Measurements from ENCODE around the gene WWC1.

WWC1 gene

DNA sequence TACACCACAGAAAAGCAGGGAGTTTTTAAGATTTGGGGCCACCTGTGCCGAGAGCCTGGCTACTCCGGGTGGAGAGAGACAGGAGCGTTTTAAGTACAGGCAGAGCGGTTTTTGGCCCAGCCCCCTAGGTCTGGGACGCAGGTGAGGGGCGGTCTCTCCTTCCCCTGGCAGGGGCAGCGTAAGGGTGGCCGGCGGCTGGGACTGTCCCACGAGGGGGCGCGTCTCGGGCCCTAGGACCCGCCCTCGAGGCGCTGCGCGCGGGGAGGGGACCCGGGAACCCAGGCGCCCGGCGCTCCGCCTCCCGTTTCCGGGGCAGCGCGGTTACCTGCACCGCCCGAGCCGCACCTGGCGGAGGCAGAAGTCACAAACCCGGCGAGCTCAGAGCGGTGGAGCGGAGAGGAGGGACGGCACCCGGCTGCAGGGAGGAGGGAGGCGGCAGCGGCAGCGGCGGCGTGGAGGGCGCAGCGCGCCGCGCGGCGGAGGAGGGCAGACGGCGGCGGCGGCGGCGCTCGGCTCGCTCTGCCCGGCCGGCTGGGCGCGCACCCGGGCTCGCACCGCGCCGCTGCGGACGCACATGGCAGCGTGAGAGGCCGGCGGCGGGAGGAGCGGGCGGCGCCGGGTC, at the start of gene WWC1:
WWC1 (plus strand) TSS at position 304 of the 622 bp plus-strand sequence. CDS start 508 bp downstream, outside the sequence.
- DNase-seq (ENCODE audit: low spot score) = peak; percentile 47

DNA sequence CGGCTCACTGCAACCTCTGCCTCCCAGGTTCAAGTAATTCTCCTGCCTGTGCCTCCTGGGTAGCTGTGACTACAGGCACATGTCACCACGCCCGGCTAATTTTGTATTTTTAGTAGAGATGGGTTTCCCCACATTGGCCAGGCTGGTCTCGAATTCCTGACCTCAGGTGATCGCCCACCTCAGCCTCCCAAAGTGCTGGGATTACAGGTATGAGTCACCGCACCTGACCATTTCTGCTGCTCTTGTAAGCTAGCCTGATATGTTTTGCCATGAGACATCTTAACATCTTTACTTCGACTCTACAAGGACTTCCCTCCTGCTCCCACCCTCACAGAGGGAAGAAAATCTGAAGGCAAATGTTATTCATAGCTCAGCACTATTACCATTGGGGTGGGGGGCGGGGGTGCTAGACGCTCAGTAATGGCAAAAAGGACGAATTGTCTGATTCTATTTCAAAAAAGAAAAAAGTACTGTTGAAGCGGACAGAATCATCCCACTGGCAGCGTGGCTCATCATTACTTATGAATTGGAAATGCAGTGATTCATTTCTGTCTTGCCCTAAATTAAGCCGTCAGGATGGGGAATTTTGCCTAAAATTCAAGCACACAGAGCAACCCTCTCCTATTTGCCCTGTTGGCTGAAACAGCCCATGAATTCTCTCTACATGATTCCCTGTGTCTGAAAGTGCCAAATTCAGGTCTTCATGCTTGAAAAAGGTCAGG, 46.4 kb upstream of the WWC1 start:
- peak; percentile 20 for DNase-seq (ENCODE audit: low spot score)

DNA sequence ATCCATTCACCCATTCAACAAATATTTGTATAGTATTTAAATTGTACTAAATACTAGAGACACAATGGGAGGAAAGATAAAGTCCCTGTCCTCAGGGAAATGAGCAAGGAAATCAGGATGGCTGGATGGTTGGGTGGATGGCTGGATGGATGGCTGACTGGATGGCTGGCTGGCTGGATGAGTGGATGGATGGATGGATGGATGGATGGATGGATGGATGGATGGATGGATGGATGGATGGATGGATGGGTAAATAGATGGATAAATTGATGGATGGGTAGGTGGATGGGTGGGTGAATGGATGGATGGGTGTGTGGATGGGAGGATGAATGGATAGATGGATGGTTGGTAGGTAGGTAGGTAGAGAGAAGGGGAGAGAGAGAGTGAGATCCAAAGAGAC, 41.5 kb upstream of the WWC1 start:
- no peak for DNase-seq (ENCODE audit: low spot score)

DNA sequence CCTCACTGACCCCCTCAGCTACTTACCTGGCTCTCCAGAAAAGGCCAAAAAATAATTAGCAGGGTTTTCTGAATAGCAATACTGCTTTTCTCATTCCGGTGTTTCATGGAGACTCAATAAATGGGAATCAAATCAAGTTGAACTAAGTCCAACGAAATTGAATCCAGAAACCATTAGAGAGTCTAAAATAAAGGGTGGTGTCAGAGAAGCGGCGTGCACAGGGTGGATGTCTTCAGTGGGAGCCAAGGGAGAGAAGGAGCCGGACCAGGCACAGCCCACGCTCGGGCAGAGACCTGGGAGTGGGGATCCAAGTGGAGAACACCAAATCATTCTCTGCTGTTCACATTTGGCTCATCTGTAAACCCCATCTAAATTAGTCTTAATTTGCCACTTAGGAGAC, 40.2 kb upstream of the WWC1 start:
- no peak for DNase-seq (ENCODE audit: low spot score)

DNA sequence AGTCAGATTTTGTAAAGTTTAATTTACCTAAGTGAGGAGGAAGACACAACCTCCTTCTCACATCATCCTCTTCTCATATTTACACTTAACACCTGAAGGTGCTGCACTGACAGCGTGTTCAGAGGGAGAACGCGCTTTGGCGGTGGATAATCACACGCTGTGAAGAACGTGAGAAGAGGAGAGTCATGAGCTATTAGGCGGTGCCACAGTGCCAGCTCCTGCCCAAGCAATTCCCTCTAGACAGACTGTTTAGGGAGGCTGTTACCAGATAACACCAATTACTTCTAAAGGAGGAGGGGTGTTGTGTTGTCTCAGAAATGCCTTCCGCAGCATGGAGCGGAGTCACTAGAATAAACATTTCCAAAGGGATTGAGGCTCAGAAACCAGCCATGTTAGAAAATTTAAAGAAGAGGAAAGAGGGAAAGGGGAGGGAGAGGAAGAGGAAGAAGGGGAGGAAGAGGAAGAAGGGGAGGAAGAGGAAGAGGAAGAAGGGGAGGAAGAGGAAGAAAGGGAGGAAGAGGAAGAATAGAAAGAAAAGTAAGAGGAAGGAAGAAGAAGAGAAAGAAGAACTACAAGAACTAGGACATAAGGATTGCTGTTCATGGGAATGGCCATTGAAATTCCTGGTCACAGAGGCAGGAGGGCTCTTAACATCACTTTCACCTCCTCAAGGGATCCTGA, 37.3 kb upstream of the WWC1 start:
- no peak for DNase-seq (ENCODE audit: low spot score)

DNA sequence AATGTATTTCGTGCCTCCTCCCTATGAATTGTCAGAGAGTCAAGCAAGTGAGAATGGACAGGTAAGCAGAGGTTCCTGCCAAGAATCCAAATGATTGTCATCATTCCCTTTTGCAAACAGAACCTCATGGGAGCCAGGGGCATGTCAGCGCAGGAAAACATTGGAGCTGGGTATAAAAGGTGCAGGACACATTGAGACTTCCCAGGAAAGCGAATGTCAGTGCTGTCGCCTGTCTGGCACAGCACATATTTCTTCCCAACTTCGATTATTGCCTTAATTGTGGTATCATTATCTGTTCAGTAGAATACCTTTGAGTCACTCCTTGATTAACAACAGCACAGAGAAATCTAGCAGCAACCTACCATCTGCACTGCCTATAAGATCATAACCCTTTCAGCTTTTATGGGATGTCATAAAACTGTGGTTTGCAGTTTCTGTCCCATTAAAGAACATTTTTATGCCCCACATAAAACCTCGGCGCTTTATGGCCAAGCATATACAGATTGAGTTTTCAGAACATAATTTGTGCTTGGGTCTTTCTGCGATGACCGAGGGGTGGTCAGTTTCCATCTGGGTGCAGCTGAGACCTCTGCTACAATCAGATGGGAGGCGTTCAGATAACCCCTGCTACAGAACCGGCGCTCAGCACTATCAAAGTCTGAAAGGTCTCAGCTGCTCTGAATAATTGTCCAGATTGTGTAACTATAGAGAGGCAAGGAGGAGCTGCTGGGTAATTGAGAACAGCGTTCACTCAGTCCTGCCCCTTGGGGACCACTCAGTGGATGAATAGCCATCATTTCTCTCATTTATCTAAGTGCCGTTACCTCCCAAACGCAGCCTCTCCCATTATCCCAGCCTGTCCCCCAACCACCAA, 30.9 kb upstream of the WWC1 start:
- DNase-seq (ENCODE audit: low spot score) = no peak

DNA sequence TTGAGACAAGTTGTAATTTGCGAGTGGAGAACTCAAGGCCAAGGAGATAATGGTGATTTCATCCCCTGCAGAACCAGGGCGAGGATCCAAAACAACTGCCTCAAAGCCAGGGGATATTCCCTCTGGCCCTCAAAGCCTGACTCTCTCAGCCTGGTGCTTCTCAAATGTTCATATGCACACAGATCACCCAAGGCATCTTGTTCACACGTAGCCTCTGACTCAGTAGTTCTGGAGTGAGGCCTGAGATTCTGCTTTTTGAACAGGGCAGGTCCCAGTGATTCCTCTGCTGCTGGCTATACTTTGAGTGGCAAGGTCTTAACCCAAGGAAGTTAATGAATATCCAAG, 30.2 kb upstream of the WWC1 start:
- DNase-seq (ENCODE audit: low spot score) = no peak

DNA sequence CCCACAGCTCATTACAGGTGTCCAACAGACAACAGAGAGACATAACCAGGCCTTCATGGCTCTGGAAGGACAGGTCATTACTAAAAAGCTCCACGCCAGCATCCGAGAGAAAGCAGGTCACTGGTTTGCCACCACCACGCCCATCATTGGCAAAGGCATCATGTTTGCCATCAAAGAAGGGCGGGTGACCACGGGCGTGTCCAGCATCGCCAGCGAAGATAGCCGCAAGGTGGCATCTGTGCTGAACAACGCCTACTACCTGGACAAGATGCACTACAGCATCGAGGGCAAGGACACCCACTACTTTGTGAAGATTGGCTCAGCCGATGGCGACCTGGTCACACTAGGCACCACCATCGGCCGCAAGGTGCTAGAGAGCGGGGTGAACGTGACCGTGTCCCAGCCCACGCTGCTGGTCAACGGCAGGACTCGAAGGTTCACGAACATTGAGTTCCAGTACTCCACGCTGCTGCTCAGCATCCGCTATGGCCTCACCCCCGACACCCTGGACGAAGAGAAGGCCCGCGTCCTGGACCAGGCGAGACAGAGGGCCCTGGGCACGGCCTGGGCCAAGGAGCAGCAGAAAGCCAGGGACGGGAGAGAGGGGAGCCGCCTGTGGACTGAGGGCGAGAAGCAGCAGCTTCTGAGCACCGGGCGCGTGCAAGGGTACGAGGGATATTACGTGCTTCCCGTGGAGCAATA, 29.3 kb upstream of the WWC1 start:
- no peak for DNase-seq (ENCODE audit: low spot score)

DNA sequence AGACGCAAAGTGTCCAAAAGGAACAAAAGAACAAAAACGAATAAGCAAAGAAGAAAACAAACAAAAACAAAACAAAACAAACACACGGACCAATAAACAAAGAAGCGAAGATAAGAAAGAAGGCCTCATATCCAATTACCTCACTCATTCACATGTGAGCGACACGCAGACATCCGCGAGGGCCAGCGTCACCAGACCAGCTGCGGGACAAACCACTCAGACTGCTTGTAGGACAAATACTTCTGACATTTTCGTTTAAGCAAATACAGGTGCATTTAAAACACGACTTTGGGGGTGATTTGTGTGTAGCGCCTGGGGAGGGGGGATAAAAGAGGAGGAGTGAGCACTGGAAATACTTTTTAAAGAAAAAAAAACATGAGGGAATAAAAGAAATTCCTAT, 28.3 kb upstream of the WWC1 start:
- DNase-seq (ENCODE audit: low spot score) = no peak

DNA sequence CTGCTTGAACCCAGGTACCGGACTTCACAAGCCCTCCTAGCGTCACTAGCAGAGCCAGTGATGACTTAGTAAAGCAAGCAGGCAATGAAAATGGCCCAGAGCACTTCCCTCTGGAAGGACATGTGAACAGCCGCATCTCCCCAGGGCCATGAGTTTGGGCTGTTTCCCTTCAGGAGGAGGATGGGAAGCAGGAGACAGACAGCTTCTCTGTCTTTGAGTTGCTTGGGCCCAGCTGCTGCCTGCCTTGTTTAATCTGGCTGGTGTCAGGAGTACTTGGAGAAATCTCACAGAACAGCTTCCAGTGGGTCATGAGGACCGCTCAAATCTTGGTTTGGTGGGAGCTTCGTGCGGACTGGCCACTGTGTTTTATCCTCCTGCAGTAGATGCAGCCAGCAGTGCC, 25.4 kb upstream of the WWC1 start:
- no peak for DNase-seq (ENCODE audit: low spot score)

DNA sequence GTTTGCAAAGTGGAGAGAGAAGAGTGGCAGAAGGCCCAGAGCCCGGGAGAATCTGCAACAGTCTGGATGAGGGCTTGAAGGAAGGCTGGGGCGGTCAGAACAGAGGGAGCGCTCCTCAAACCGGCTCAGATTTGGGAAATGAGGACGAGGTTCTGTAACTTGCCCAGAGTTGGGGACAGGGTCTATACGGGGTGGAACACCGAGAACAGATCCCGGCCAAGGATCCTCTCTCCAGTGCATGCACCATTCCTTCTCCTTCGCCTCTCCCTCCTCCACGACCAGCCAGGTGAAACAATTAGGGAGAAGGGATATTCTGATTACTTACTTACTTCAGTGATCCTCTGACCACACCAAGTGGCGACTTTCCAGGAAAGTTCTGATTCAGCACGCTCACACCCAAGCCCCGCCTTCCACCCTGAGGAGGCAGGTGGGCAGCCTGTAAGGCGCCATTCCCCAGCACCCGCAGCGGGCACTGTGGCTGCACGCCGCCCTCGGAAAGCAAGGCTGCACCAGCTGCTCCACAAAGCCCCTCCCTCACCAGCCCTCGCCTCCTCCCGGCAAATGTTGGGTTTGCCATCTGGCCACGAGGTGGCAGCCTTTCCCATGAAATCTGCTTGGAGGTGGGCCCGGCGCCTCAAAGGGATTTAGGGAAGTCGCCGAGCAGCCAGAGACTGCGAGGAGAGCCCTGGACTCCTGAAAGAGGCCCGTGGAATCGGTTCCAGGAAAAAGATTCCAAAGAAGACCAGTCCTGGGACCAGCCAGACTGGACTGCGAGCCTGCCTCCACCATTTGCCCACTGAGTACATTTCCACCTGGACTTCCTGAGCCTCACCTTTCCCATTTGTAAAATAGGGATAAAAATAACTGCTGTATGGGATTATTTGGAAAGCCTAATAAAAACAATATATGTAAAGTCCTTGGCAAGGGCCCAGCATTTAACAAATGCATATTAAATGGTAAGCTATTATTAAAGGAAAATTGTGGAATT, 22.2 kb upstream of the WWC1 start:
- peak; percentile 82 for DNase-seq (ENCODE audit: low spot score)

DNA sequence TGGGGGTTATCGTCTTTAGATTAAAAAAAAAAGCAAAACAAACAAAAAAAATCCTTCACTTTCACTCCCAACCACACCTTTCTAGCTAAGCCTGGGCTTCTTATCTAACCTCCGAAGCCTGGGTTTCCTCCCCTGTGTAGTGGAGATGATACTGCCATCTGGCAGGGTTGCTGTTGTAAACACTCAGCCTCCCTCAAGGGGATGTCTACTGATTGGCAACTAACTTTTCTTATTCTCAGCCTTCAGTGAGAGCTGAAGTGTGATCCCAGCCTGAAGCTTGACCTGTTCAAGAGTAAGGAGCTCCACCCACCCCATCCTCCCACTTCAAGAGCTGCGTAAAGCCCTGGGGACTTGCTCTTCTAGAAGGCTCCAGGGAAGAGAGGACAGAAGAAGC, 21.5 kb upstream of the WWC1 start:
- DNase-seq (ENCODE audit: low spot score) = no peak

DNA sequence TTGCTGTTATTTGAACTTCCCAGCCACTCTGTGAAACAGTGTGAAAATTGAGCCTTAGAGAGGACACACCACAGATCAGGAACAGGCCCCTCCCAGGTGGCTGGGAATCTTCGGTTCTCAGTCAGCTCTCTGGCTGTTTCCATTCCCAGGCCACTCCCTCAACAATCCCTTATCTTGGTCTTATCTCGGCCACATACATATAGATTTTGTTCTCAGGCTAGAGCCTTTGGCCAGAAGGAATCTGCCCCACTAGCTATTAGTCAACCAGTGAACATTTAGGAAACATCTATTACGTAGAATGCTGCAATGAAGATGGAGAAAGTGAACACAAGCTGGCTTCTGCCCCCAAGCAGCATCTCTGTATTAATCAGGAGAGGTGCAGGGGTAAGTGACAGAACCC, 21.0 kb upstream of the WWC1 start:
- DNase-seq (ENCODE audit: low spot score) = no peak

DNA sequence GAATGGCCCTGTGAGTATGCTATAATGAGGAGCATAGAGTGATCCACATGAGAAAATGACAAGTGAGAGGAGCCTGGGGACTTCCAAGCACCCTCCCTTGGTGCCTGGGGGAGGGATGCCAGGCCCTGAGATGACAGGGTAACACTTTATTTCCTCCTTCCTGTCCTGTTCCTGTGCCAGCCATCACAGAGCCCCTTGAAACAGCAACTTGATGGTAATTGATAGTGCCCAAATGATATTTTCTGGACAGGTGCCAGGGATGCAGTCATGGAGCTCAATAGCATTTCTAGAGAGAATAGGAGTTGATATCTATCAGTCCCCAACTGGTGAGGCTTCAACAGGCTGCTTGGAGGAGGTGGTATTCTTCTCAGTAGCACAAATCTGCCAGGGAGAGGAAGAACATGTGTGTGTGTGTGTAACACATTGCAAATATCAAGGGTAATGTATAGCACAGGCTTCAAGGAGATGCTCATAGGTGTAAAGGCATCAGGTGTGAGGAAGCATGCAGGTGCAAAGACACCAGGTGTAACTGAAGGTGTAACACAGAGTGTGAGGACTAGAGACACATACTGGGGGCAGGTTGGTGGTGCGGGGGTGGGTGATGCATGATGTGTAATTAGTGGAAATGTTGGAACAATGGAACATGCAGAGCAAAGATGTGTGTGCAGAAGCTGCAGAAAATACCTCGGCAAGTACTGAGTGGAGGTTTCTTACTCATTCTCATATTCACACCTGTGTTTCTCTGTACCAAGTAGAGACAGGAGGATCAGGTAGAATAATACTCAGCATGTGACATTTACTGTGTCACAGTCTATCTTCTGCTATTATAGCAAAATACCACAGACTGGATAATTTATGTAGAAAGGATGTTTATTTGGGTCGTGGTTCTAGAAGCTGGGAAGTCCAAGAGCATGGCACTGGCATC, 18.1 kb upstream of the WWC1 start:
- no peak for DNase-seq (ENCODE audit: low spot score)

DNA sequence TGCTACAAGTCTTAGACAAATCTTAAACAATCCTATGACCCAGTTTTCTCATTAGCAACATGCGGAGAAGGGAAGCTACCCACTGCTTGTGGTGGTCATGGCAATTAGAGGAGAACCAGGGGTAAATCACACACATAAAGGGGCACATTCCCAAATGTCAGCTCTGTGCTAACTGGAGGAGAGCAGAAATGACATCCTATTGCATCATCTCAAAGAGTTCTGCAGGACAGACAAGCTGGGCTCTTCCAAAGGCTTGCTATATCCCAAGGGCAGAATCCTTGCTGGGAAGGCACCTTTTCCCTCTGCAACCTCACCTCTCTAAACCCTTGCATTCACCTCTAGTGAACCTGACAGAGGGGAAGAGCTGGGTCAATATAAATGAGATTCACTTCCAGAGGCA, 17.0 kb upstream of the WWC1 start:
- DNase-seq (ENCODE audit: low spot score) = no peak

DNA sequence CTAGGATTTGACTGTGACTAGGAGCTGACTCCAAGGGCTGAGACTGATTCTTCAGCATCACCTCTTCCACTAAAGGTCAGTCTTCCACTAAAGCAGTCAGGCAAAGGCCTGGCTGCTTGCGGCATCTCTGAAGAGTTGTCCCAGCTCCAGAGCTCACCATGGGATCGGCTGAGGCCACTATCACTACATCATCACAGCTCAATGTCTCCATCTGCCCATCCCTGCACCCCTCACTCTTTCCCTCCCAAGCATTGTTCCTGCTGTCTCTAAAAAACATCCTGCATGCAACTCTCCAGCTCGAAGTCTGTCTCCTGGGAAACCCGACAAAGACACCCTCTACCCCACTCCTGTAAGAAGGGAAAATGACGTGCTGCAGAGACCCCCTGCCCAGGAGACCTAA, 15.5 kb upstream of the WWC1 start:
- DNase-seq (ENCODE audit: low spot score) = no peak

DNA sequence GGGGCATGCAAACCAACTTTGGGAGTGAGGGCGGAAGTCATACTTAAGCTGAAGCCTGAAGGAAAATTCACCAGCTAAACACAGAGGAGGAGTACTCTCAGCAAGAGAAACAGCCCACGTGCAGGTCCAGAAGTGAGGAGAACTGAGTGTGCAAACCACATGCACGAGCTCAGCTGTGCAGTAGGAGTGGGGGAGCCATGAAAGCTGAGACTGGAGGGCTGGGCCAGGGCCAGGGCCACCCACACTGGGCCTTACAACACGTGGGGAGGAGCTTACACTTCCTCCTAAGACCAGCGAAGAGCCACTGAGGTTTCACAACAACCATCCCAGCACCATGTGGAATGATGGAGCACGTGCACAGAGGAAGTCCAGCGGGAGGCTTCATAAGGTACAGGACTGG, 9.3 kb upstream of the WWC1 start:
- DNase-seq (ENCODE audit: low spot score) = no peak

DNA sequence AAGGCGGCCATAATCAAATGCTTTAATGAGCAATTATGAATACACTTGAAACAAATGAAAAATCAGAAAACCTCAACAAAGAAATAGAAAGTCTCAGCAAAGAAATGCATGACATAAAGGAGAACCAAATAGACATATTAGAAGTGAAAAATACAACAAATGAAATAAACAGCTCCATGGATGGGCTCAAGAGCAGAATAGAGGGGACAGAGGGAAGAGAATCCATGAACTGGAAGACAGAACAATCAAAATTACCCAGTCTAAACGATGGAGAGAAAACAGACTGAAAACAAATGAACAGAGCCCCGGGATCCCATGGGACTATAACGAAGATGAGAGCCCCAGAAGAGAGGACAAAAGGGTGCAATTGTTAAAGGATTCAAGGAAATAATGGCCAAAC, 6.6 kb upstream of the WWC1 start:
- DNase-seq (ENCODE audit: low spot score) = no peak

DNA sequence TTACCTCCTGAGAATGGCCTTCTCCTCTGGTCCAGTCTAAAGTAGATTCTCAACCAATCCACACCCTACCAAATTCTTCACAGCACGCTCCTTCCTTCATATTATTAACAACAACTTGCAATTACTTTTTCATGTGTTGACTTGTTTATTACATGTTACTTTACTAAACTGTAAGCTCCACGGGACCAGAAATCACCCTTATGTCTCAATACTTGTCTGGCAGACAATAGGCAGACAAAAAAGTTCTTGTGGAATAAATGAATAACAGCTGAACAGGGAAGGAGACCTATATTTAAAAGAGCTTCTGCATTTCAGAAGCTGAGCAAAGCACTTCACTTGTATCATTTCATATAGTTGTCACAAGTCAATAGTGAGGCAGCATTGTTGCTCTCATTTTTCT, 5.7 kb upstream of the WWC1 start:
- DNase-seq (ENCODE audit: low spot score) = no peak

DNA sequence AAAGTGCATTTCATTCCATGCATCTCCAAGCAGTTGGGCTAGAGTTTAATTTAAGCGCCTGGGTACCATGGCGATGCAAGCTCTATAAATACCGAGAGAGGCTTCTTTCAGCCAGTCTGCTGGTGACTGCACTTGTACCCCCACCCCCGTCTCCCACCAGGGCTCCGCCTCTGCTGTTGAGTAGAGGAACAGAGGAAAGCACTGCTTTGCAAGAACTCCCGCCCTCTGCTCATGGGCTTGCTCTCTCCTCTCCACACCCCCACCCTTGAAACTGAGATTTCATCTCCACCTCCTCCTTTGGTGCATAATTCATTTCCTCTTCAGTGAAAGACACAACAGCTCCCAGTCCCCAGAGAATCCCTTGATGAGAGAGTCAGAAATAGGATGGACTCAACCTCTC, 5.1 kb upstream of the WWC1 start:
- DNase-seq (ENCODE audit: low spot score) = peak; percentile 79
